H1 (cell line): ENCODE data around the gene CLEC3A.

Experiments
- ATF3 ChIP-seq: IDR thresholded peaks from 2 replicates; pipeline ENCODE4 v1.6.1; 2011; ENCODE audit warnings: low read depth, mild to moderate bottlenecking, low read length; ENCODE audit not compliant: insufficient read depth
- BACH1 ChIP-seq: IDR thresholded peaks from 2 replicates; pipeline ENCODE4 v1.6.1; 2012; ENCODE audit warnings: low read length, improper control_type of control experiment
- CTCF ChIP-seq, 3 experiments: IDR thresholded peaks; 1 replicate in 2 of 3; 2 replicates in 1 of 3; pipeline versions ENCODE4 v1.5.1 to v1.6.1; 2011; ENCODE audit warnings: low read length in 3 of 3, mild to moderate bottlenecking in 3 of 3, inconsistent platforms in 2 of 3, low read depth in 1 of 3, moderate library complexity in 1 of 3; ENCODE audit not compliant: insufficient read depth in 1 of 3; ENCODE audit errors: control extremely low read depth in 1 of 3
- GABPA ChIP-seq: IDR thresholded peaks from 2 replicates; pipeline ENCODE4 v1.6.1; 2011; ENCODE audit warnings: mild to moderate bottlenecking, low read length, moderate library complexity, borderline replicate concordance; ENCODE audit not compliant: insufficient read depth
- GTF2F1 ChIP-seq: IDR thresholded peaks from 2 replicates; pipeline ENCODE4 v1.6.1; 2012; ENCODE audit warnings: low read depth, low read length, improper control_type of control experiment, borderline replicate concordance
- POLR2A ChIP-seq, 2 experiments: IDR thresholded peaks; 1 replicate in 1 of 2; 2 replicates in 1 of 2; pipeline ENCODE4 v1.6.1; 2011; ENCODE audit warnings: low read depth in 2 of 2, low read length in 2 of 2, mild to moderate bottlenecking in 2 of 2; ENCODE audit errors: control extremely low read depth in 1 of 2
- SIX5 ChIP-seq: IDR thresholded peaks from 2 replicates; pipeline ENCODE4 v1.6.1; 2011; ENCODE audit warnings: mild to moderate bottlenecking, low read depth, low read length
- TBP ChIP-seq: IDR thresholded peaks from 2 replicates; pipeline ENCODE4 v1.6.1; 2011; ENCODE audit warnings: low read depth, low read length, improper control_type of control experiment
- ZNF274 ChIP-seq: IDR thresholded peaks from 2 replicates; pipeline ENCODE4 v1.7.0; 2012; ENCODE audit warnings: low read length, borderline replicate concordance; ENCODE audit errors: extremely low read depth

- TF ChIP-seq GABPA (no peak), ATF3 (no peak), POLR2A (IDR thresholded peaks at IDR 0.05; ENCODE audit: control extremely low read depth in 1 of 2, low read depth in 2 of 2, low read length in 2 of 2) (no peak), BACH1 (no peak), CTCF (IDR thresholded peaks at IDR 0.05; ENCODE audit: control extremely low read depth in 1 of 3, insufficient read depth in 1 of 3, low read depth in 1 of 3, low read length in 3 of 3) (no peak), SIX5 (no peak), ZNF274 (no peak), TBP (no peak), GTF2F1 (no peak)
Measured at GRCh38 chr16:78001451-78002025, 20.8 kb upstream of the CLEC3A start.
